H1 (cell line): ENCODE measurements around the gene NEK10. TPM values are rescaled to one million over a fixed set of nuclear protein-coding genes. Genes with fewer than 3 reads are reported as not detected.

Experiments used
- CTCF ChIA-PET: fragments of 300-600 bp; sonication (Branson Sonifier 250); formaldehyde crosslinking; loops from one replicate; lab custom pipeline; 2021; ENCODE audit not compliant: partially characterized antibody; lab: Charles Lee
- POLR2A ChIA-PET: fragments of 300-600 bp; sonication (Branson Sonifier 250); formaldehyde crosslinking; loops from one replicate; lab custom pipeline; 2021; ENCODE audit warnings: inconsistent platforms; ENCODE audit not compliant: partially characterized antibody; lab: Charles Lee
- DNase-seq, 2 experiments: peaks; one replicate each; pipeline versions ENCODE4 v3.0.0 to v3.0.0-alpha.2; 2010 to 2022; ENCODE audit warnings: low spot score in 2 of 2, low read depth in 1 of 2, mixed read lengths in 1 of 2
- FAIRE-seq: peaks from 2 replicates; lab custom pipeline; 2011; peaks lifted over from hg19 to GRCh38; lab: Jason Lieb, UNC
- H2AFZ ChIP-seq: 2 replicates; pipeline ENCODE4 v1.8.1; 2012; ENCODE audit warnings: low read length, inconsistent platforms
- H2AK5ac ChIP-seq: 2 replicates; pipeline ENCODE4 v1.6.1; 2013; ENCODE audit warnings: low read depth, low read length
- H2BK120ac ChIP-seq: replicated peaks from 2 replicates; pipeline ENCODE3; 2013; ENCODE audit warnings: low read depth, low read length, inconsistent platforms
- H2BK12ac ChIP-seq: 2 replicates; pipeline ENCODE4 v1.6.1; 2013; ENCODE audit warnings: low read depth, low read length
- H2BK15ac ChIP-seq: 2 replicates; pipeline ENCODE4 v1.6.1; 2013; ENCODE audit warnings: low read length
- H2BK20ac ChIP-seq: 2 replicates; pipeline ENCODE4 v1.6.1; 2013; ENCODE audit warnings: low read length
- H2BK5ac ChIP-seq: 2 replicates; pipeline ENCODE4 v1.6.1; 2013; ENCODE audit warnings: low read depth, low read length
- H3K14ac ChIP-seq: 2 replicates; pipeline ENCODE4 v1.6.1; 2013; ENCODE audit warnings: inconsistent platforms; ENCODE audit not compliant: insufficient read length
- H3K18ac ChIP-seq: 2 replicates; pipeline ENCODE4 v1.6.1; 2013; ENCODE audit warnings: low read length; ENCODE audit errors: extremely low read depth
- H3K23ac ChIP-seq: 2 replicates; pipeline ENCODE4 v1.6.1; 2013; ENCODE audit warnings: inconsistent platforms; ENCODE audit not compliant: insufficient read length
- H3K23me2 ChIP-seq: 2 replicates; pipeline ENCODE4 v1.6.1; 2013; ENCODE audit warnings: low read depth, low read length
- H3K27ac ChIP-seq: 2 replicates; pipeline ENCODE4 v1.6.1; 2011; ENCODE audit warnings: low read depth, low read length, inconsistent platforms
- H3K27me3 ChIP-seq, 4 experiments: replicated peaks in 1 of 4; 1 replicate in 1 of 4; 2 replicates in 3 of 4; pipeline versions ENCODE4 v1.6.1 to v1.8.1; 2011 to 2013; ENCODE audit warnings: low read length in 3 of 4, mild to moderate bottlenecking in 3 of 4, inconsistent platforms in 2 of 4, mixed read lengths in 2 of 4, moderate library complexity in 1 of 4; ENCODE audit not compliant: control insufficient read depth in 3 of 4, insufficient read depth in 3 of 4; ENCODE audit errors: extremely low read depth in 1 of 4
- H3K36me3 ChIP-seq, 4 experiments: 2 replicates each; pipeline versions ENCODE4 v1.6.1 to v1.8.1; 2011 to 2013; ENCODE audit warnings: mild to moderate bottlenecking in 4 of 4, low read length in 3 of 4, moderate library complexity in 2 of 4, control low read depth in 1 of 4, inconsistent platforms in 1 of 4; ENCODE audit not compliant: insufficient read depth in 4 of 4, control insufficient read depth in 2 of 4
- H3K4ac ChIP-seq: replicated peaks from 2 replicates; pipeline ENCODE3; 2013; ENCODE audit warnings: low read length, low read depth, mixed read lengths, inconsistent platforms; ENCODE audit not compliant: insufficient read length
- H3K4me1 ChIP-seq, 4 experiments: replicated peaks in 1 of 4; 1 replicate in 1 of 4; 2 replicates in 3 of 4; pipeline versions ENCODE4 v1.6.1 to v1.8.1; 2011 to 2013; ENCODE audit warnings: low read length in 3 of 4, inconsistent platforms in 2 of 4, mixed read lengths in 1 of 4; ENCODE audit not compliant: insufficient read depth in 4 of 4, control insufficient read depth in 3 of 4
- H3K4me2 ChIP-seq, 2 experiments: 2 replicates each; pipeline versions ENCODE4 v1.6.1 to v1.8.1; 2011 to 2013; ENCODE audit warnings: low read depth in 2 of 2, low read length in 2 of 2, control low read depth in 1 of 2, inconsistent platforms in 1 of 2, mild to moderate bottlenecking in 1 of 2; ENCODE audit not compliant: insufficient read depth in 1 of 2
- H3K4me3 ChIP-seq, 4 experiments: fragments of 200-600, 300-600 bp in 1 of 4; sonication (generic), shearing (Covaris generic), sonication (Bioruptor Twin) in 1 of 4; 2 replicates each; pipeline versions ENCODE4 v1.5.1 to v1.8.1; 2011 to 2016; ENCODE audit warnings: low read length in 4 of 4, low read depth in 3 of 4, control low read depth in 2 of 4, inconsistent platforms in 2 of 4, mild to moderate bottlenecking in 2 of 4, mixed read lengths in 1 of 4, moderate library complexity in 1 of 4; ENCODE audit not compliant: insufficient read depth in 2 of 4; ENCODE audit errors: extremely low read depth in 1 of 4
- H3K56ac ChIP-seq: replicated peaks from 2 replicates; pipeline ENCODE3; 2013; ENCODE audit warnings: low read depth, mild to moderate bottlenecking, mixed read lengths, low read length, inconsistent platforms; ENCODE audit not compliant: insufficient read length
- H3K79me1 ChIP-seq: 2 replicates; pipeline ENCODE4 v1.6.1; 2013; ENCODE audit warnings: low read depth, low read length, control low read depth
- H3K79me2 ChIP-seq, 2 experiments: 2 replicates each; pipeline versions ENCODE4 v1.6.1 to v1.8.1; 2012 to 2013; ENCODE audit warnings: low read length in 2 of 2, mild to moderate bottlenecking in 2 of 2, inconsistent platforms in 1 of 2; ENCODE audit not compliant: insufficient read depth in 2 of 2, control insufficient read depth in 1 of 2
- H3K9ac ChIP-seq, 4 experiments: replicated peaks in 1 of 4; 1 replicate in 1 of 4; 2 replicates in 3 of 4; pipeline versions ENCODE4 v1.6.1 to v1.8.1; 2011 to 2013; ENCODE audit warnings: low read depth in 3 of 4, low read length in 3 of 4, control low read depth in 2 of 4, mild to moderate bottlenecking in 2 of 4, moderate library complexity in 2 of 4, inconsistent platforms in 1 of 4; ENCODE audit errors: extremely low read depth in 1 of 4
- H3K9me3 ChIP-seq, 2 experiments: 2 replicates each; pipeline versions ENCODE4 v1.6.1 to v1.8.1; 2012 to 2013; ENCODE audit warnings: mild to moderate bottlenecking in 2 of 2, moderate library complexity in 2 of 2, control low read depth in 1 of 2, inconsistent platforms in 1 of 2, low read depth in 1 of 2, low read length in 1 of 2, mixed read lengths in 1 of 2; ENCODE audit not compliant: insufficient read depth in 2 of 2
- H4K20me1 ChIP-seq, 2 experiments: replicated peaks in 1 of 2; 2 replicates each; pipeline versions ENCODE3 to v1.8.1; 2011 to 2013; ENCODE audit warnings: inconsistent platforms in 2 of 2, low read length in 2 of 2, mild to moderate bottlenecking in 1 of 2; ENCODE audit not compliant: insufficient read depth in 2 of 2, control insufficient read depth in 1 of 2
- H4K5ac ChIP-seq: 2 replicates; pipeline ENCODE4 v1.6.1; 2013; ENCODE audit warnings: low read length, low read depth, mixed read lengths, inconsistent platforms; ENCODE audit not compliant: insufficient read length
- H4K8ac ChIP-seq: 2 replicates; pipeline ENCODE4 v1.8.0; 2013; ENCODE audit warnings: mild to moderate bottlenecking, moderate library complexity, low read length, inconsistent platforms; ENCODE audit not compliant: insufficient read depth; ENCODE audit errors: extremely low read depth
- H4K91ac ChIP-seq: replicated peaks from 2 replicates; pipeline ENCODE3; 2013; ENCODE audit warnings: low read length, mixed read lengths, inconsistent platforms; ENCODE audit not compliant: insufficient read length
- CHD1 ChIP-seq: IDR thresholded peaks from 2 replicates; pipeline ENCODE4 v1.6.1; 2012; ENCODE audit warnings: low read depth, low read length, improper control_type of control experiment
- CHD2 ChIP-seq: IDR thresholded peaks from 2 replicates; pipeline ENCODE4 v1.6.1; 2012; ENCODE audit warnings: low read length, improper control_type of control experiment
- FOSL1 ChIP-seq: IDR thresholded peaks from 2 replicates; pipeline ENCODE4 v1.6.1; 2011; ENCODE audit warnings: mild to moderate bottlenecking, low read depth, low read length, moderate library complexity; ENCODE audit not compliant: insufficient read depth
- GABPA ChIP-seq: IDR thresholded peaks from 2 replicates; pipeline ENCODE4 v1.6.1; 2011; ENCODE audit warnings: mild to moderate bottlenecking, low read length, moderate library complexity, borderline replicate concordance; ENCODE audit not compliant: insufficient read depth
- GTF2F1 ChIP-seq: IDR thresholded peaks from 2 replicates; pipeline ENCODE4 v1.6.1; 2012; ENCODE audit warnings: low read depth, low read length, improper control_type of control experiment, borderline replicate concordance
- POLR2A ChIP-seq, 2 experiments: IDR thresholded peaks; 1 replicate in 1 of 2; 2 replicates in 1 of 2; pipeline ENCODE4 v1.6.1; 2011; ENCODE audit warnings: low read depth in 2 of 2, low read length in 2 of 2, mild to moderate bottlenecking in 2 of 2; ENCODE audit errors: control extremely low read depth in 1 of 2
- POU5F1 ChIP-seq: IDR thresholded peaks from 2 replicates; pipeline ENCODE4 v1.6.1; 2011; ENCODE audit warnings: low read depth, mild to moderate bottlenecking, low read length, moderate library complexity
- RNF2 ChIP-seq: fragments of 200-900, 300-1000 bp; sonication (generic); IDR thresholded peaks from 2 replicates; pipeline ENCODE4 v1.7.1; 2016; ENCODE audit warnings: borderline replicate concordance, low read depth, mild to moderate bottlenecking, antibody characterized with exemption, low read length; ENCODE audit not compliant: poor library complexity, severe bottlenecking; ENCODE audit errors: missing control alignments
- USF2 ChIP-seq: IDR thresholded peaks from 2 replicates; pipeline ENCODE4 v1.6.1; 2011; ENCODE audit warnings: low read length, improper control_type of control experiment
- WGBS, 2 experiments: shearing (Covaris generic) in 1 of 2; methylation state at CpG; one replicate each; pipeline versions ENCODE4 v1.1.6 to v1.1.7; 2013 to 2015; ENCODE audit warnings: low lambda C conversion rate in 2 of 2, mixed read lengths in 2 of 2, inconsistent platforms in 1 of 2, low coverage in 1 of 2, missing lambda C conversion rate in 1 of 2; ENCODE audit not compliant: insufficient replicate concordance in 2 of 2, insufficient coverage in 1 of 2, insufficient read length in 1 of 2; ENCODE audit errors: extremely low coverage in 1 of 2, missing lambda C conversion rate in 1 of 2; 5-methylcytosine and 5-hydroxymethylcytosine counted together
- polyA plus RNA-seq, 7 experiments: library from polyadenylated mRNA; depleted of rRNA in 3 of 7; stranded (reverse) in 5 of 7; unstranded in 2 of 7; fragments of >200 nt in 5 of 7; fragments of 200-250 nt in 2 of 7; gene quantifications; 1 replicate in 5 of 7; 2 replicates in 1 of 7; 4 replicates in 1 of 7; pipeline versions ENCODE4 v1.2.1 to v1.2.3, GENCODE V29; 2011 to 2013; ENCODE audit warnings: missing spikeins in 2 of 7, mixed read lengths in 2 of 7
- total RNA-seq: library from RNA; stranded (reverse); fragmentation: NEBNext Ultra II Directional; extraction: Animal tissue kit (Norgen Biotek cat#: 25700); gene quantifications from 2 replicates; pipeline ENCODE4 v1.2.1, GENCODE V29; 2021

Gene NEK10
- total and polyA plus RNA-seq, 2 of the 8 experiments (the other 6 are each of a cell fraction or from before 2014, with no cell fraction given) = 0.18 to 0.50 TPM

GRCh38 chr3:27202959-27203358, 166.2 kb downstream of the NEK10 start:
- Histone ChIP-seq H4K91ac (no peak overlapping the region), H3K14ac (no peak overlapping the region), H3K4ac (no peak overlapping the region), H3K56ac (no peak overlapping the region), H3K4me1 (0 out of 7 replicates have a peak, but pooled peaks cover 0 to 3% (median under 1%) of the 10 kb centered on the region in 4 experiments), H4K5ac (no peak overlapping the region), H3K79me1 (no peaks in the 10 kb centered on the region), H2AFZ (no peak overlapping the region), H3K23ac (no peak overlapping the region), H2AK5ac (no peak overlapping the region), H3K23me2 (no peaks in the 10 kb centered on the region), H3K4me2 (no peak overlapping the region), H3K27me3 (no peaks in the 10 kb centered on the region; a peak in 1 of 7 replicates), H2BK15ac (no peak overlapping the region), H3K36me3 (no peaks in the 10 kb centered on the region), H2BK5ac (no peak overlapping the region), H4K20me1 (no peaks in the 10 kb centered on the region), H3K9ac (no peak overlapping the region), H3K79me2 (no peaks in the 10 kb centered on the region), H3K18ac (no peak overlapping the region), H3K27ac (no peak overlapping the region), H3K9me3 (no peaks in the 10 kb centered on the region), H4K8ac (no peak overlapping the region), H2BK20ac (no peak overlapping the region), H3K4me3 (no peak overlapping the region), H2BK120ac (no peak overlapping the region), H2BK12ac (no peak overlapping the region)
- WGBS, 2 experiments = 88% methylated on average over 1 of the region's 1 CpG; no CpG with 5 or more reads in 1 of the 2 experiments
- POLR2A ChIA-PET = no interaction called here
- FAIRE-seq (no peak), DNase-seq (no peak)
- CTCF ChIA-PET = interaction anchor here (0.7 to 2.4 kb wide), 6 partner anchors 12 to 92 kb away, joined by 3 to 10 read pairs (median 3); no protein-coding TSS in a partner anchor
- TF ChIP-seq RNF2 (no peak), CHD2 (no peak), POLR2A (IDR thresholded peaks at IDR 0.05; ENCODE audit: control extremely low read depth in 1 of 2, low read depth in 2 of 2, low read length in 2 of 2) (no peak), POU5F1 (no peak), CHD1 (no peak), USF2 (no peak), FOSL1 (no peak), GTF2F1 (no peak), GABPA (no peak)
